Myocyte (in vitro differentiated cells): Measurements from ENCODE around the gene AMD1. TPM values are rescaled to one million over a fixed set of nuclear protein-coding genes. Genes with fewer than 3 reads are reported as not detected.
"Not testable (repeated sequence)": the region's sequence is repeated elsewhere in the genome, so short reads cannot be mapped to it uniquely, and the experiment has no call there.

Source experiments
- DNase-seq: peaks from one replicate; pipeline ENCODE4 v3.0.0-alpha.2; 2012; ENCODE audit warnings: low read depth
- polyA plus RNA-seq: library from polyadenylated mRNA; unstranded; fragments of >200 nt; gene quantifications from one replicate; pipeline ENCODE4 v1.2.1, GENCODE V29; 2012; ENCODE audit warnings: missing spikeins
- total RNA-seq: library from RNA; depleted of rRNA; stranded (reverse); fragments of >200 nt; gene quantifications from 2 replicates; pipeline ENCODE4 v1.2.3, GENCODE V29; 2014

Gene AMD1
- total RNA-seq, result 86.2 and 97.2 TPM in 2 replicates
- 14.2 TPM for polyA plus RNA-seq

DNA sequence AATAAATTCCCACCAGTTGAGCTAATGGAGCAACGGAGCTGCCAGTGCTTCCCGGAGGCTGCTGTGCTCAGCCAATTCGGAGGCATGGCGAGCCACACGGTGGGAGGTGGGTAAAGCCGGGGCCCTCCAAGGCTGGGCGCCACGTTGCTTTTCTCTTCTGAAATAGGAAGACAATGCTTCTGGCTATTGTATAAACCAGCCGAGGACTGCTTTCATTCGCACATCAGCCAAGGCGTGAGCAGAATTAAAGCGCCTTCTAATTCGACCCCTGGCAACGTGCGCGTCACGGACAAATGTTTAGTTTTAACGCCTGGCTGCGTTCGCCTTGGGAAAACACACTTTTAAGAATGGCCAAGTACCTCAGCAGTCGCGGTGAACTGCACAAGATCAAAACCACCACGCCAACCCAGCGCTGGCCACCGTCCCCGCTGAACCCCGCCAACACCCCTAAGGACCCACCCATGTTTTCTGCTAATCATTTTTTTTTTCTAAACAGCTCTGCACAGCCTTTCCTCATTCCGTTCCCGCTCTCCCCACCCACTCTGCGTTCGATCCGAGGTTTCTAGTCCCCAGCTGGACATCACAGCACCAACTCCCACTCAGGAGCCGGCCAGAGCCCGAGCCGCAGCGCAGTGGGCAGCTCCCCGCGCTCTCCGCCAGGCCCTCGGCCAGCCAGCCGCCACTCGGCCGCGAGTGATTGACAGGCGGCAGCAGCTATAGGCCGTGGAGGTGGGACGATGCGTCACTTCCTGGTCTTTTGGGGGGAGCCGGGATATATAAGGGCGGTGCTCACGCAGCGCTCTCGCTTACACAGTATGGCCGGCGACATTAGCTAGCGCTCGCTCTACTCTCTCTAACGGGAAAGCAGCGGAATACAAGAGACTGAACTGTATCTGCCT, at the start of gene AMD1:
TSS of gene AMD1 (plus strand) at position 805 of the 899 bp plus-strand sequence. CDS start 321 bp downstream, outside the sequence.
- DNase-seq, result peak; percentile 98

DNA sequence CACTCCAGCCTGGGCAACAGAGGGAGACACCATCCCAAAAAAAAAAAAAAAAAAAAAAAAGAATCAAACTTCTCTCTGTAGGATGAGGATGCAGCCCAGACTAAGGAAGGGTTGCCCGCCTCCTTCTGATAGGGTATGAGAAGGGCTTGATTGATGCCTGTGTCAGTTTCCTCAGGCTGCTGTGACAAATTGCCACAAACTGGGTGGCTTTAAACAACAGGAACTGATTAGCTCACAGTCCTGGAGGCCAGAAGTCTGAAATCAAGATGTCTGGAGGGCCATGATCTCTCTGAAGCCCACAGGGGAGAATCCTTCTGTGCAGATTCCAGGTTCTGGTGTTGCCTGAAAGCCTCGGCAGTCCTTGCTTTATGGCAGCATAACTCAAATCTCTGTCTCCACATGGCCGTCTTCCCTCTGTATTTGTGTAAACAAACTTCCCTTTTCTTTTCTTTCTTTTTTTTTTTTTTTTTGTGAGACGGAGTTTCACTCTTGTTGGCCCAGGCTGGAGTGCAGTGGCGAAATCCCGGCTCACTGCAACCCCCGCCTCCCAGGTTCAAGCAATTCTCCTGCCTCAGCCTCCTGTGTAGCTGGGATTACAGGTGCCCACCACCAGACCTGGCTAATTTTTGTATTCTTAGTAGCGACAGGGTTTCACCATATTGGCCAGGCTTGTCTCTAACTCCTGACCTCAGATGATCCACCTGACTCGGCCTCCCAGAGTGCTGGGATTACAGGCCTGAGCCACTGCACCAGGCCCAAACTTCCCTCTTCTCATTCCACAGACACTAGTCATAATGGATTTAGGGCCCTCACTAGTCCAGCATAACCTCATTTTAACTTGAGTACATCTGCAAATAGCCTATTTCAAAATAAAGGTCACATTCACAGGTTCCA, 48.1 kb upstream of the AMD1 start:
- DNase-seq, result no peak

DNA sequence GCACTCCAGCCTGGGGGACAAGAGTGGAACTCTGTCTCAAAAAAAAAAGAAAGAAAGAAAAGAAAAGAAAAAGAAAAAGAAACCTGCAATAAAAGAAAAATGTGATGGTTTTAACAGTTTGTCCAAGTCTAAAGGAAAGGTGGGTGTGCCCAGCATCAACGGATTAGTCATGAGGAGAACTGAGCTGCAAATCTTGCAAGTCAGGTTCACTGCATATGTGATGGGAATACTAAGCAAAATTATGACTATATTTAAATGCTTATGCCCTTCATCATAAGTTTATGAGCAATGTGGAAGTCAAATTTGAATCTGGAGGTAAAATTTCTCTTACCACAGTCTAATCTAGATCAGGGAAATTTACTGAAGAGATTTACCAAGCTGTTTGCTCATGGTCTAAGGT, 46.2 kb upstream of the AMD1 start:
- no peak for DNase-seq

DNA sequence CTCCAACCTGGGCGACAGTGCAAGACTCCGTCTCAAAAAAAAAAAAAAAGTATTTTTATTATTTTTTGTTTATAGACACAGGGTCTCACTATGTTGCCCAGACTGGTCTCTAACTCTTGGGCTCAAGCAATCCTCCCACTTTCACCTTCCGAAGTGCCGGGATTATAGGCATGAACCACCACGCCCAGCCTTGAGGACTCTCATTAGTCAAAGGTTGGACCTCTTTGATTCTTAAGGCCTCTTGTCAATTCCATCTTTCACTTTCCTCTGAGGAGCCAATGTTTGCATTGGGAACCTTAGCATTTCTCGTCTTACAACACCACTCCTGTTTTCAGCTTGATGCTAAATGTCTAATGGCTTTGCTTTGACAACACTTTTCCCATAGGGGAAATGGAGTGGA, 43.2 kb upstream of the AMD1 start:
- DNase-seq, result no peak

DNA sequence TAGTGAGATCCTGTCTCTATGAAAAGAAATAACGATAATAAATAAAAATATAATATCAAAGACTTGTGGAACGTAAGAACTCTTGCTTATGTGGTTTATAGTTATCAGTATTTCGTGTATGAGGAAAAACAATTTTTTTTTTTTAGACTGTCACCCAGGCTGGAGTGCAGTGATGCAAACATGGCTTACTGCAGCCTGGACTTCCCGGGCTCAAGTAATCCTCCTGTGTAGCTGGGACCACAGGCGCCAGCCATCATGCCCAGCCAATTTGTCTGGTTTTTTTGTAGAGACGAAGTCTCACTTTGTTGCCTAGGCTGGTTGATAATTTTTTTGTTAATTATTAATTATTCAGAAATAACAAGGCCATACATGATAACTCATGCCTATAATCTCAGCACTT, 40.8 kb upstream of the AMD1 start:
- DNase-seq, result no peak

DNA sequence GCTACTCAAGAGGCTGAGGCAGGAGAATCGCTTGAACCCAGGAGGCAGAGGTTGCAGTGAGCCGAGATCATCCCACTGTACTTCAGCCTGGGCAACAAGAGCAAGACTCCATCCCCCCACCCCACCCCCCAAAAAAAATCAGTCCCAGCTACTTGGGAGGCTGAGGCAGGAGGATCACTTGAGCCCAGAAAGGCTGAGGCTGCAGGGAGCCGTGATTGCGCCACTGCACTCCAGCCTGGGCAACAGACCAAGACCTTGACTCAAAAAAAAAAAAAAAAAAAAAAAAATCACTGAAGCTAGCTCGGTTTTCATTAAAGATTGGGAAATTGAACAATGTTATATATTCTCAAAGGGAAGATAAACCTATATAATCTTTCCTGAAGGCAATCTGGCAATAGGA, 38.8 kb upstream of the AMD1 start:
- not testable (repeated sequence) for DNase-seq

DNA sequence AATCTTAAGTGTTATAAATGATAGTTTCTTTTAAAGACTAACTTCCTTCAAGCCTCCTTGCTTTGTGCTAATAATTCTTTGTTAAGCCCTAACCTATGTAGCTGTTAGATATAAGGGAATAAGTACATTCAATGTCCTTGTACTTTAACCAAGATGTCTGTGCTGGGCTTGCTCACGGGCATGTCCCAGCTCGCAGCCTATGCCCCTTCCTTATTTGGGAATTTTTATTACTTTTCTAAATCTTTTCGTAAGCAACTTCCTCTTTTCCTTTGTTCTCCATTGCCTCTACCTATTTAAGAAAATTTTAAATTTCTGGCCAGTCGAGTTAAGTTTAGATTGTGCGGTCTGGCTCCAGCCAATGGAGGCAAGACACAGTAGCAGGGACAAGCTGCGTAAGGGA, 33.3 kb upstream of the AMD1 start:
- no peak for DNase-seq

DNA sequence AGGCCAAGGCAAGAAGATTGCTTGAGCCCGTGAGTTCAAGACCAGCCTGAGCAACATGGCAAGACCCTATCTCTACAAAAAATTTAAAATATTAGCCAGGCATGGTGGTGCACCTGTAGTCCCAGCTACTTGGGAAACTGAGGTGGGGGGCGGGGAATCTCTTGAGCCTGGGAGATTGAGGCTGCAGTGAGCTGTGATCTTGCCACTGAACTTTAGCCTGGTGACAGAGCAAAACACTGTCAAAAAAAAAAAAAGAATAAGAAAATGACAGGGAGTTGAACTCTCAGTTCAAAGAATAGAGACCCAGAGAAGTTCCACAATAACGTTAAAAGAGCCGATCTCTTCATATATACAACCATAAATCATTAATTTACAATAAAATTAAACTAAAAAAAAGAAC, 24.8 kb upstream of the AMD1 start:
- DNase-seq, result no peak

DNA sequence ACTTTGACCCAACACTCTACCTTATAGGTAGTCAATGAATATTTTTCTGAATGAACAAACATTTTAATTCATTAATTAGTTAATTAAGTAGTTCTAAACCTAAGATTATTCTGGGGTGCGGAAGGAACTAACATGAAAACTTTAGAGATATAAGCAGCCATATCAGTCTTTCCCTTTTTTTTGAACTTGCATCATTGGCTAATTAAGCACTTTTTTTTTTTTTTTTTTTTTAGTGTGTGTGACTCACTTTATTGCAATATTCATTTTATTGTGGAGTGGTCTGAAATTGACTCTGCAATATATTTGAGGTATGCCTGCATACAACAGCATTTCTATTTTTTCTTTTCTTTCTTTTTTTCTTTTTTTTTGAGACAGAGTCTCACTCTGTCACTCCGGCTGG, 21.8 kb upstream of the AMD1 start:
- no peak for DNase-seq

DNA sequence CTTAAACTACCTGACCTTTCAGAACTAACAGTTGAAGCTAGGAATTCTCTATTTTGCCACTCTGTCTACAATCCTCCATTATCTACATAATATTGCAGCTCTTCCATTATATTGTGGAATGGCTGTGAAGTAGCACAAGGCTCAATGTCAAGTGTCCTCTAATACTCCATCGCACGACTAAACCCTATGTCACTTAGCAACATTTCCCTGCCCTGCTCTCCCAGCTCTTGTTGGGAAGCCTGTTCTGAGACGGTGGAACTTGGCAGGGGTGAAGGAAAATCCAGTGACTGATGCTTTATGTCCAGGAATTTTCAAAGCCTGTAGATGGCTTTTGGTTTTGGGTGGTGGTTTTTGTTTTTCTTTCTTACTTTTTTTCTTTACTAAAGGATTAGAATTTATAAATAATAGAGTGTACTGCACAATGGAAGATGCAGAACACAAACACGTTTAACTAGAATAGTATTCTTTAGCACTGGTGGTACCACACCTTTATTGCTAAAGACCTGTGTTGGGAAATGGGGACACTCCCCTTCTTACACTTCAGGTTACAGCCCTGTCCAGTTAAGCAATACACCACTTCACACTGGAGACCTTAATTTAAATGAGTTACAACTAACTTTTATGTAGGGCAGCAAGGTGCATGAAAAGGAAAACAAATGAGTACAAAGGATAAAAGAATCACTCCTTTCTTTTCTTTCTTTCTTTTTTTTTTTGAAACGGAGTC, 20.7 kb upstream of the AMD1 start:
- DNase-seq, result no peak

DNA sequence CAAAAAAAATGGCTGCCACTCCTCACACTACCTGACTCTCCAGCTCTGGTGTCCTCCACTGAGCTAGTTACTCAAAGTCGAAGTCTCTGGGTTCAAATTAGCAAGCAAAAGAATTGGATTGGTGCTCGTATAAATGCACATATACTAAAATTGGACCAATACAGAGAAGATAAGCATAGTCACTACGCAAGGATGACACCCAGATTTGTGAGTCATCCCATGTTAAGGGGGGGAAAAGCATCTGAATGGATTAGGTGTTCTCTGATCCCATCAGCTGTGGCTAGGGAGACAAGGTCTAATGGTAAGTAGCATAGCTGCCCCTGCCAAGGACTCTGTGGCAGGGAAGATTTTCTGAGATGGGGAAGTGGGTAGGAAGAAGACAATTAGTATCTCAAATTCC, 18.3 kb upstream of the AMD1 start:
- DNase-seq, result no peak

DNA sequence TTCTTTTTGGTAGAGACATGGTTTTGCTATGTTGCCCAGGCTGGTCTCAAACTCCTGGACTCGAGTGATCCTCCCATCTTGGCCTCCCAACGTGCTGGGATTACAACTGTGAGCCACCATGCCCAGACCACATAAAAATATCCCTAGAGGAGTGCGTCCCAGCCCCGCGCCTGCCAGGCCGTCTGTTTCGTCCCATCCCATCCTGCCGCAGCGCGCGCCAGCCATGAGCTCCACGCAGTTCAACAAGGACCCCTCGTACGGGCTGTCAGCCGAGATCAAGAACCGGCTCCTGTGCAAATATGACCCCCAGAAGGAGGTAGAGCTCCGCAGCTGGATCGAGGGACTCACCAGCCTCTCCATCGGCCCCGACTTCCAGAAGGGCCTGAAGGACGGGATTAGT, 16.6 kb upstream of the AMD1 start:
- no peak for DNase-seq

DNA sequence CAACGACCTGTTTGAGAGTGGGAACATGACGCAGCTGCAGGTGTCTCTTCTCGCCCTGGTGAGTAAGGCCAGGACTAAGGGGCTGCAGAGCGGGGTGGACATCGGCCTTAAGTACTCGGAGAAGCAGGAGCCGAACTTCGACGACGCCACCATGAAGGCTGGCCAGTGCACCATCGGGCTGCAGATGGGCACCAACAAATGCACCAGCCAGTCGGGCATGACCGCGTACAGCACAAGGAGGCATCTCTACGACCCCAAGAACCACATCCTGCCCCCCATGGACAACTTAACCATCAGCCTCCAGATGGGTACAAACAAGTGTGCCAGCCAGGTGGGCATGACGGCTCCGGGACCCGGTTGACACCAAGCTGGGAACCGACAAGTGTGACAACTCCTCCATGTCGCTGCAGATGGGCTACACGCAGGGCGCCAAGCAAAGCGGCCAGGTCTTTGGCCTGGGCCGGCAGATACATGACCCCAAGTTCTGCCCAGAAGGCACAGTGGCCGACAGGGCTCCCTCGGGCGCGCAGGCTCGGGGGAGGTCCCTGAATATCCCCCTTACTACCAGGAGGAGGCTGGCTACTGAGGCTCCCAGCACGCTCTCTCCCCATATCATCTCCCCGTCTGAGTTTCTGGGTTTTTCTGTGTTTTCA, 15.9 kb upstream of the AMD1 start:
- no peak for DNase-seq

DNA sequence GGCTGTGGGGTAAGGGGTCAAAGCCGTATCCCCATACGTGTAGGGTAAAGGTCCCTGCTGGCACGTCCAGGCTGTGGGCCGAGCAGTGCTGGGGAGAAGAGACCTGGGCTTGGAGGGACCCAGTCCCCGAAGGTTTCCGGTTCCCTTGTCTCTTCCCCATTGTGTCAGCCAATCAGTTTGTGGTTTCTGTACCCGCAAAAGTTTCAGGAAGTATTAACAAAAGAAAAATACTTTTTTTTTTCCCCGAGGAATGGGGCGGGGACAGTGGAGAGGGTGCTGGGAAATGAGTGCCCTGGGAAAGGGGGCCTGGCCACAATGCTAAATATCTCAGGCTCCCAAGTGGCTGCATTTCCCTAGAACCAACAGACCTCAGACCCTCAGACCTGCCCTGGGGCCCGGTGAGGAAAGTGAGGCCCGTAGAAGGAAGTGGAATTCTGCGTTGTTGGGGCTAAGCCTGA, 15.2 kb upstream of the AMD1 start:
- no peak for DNase-seq

DNA sequence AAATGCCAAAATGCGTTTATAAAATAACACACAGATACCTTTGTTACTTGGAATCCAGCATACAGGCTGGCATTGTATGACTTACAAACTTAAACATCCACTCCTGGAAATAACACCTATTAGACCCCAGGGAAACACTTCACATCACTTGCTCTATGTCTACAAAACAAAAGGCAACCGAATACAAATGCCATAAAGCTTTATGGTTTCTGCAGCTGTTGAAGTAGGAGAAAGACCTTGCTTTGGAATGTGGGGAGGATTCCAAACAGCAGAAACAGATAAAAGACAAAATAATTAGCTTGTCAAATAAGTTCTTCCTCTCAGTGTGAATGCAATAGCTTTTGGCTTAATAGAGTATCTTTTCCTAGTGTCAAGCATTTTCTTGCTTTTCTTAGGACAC, 9.8 kb upstream of the AMD1 start:
- DNase-seq, result peak; percentile 37

DNA sequence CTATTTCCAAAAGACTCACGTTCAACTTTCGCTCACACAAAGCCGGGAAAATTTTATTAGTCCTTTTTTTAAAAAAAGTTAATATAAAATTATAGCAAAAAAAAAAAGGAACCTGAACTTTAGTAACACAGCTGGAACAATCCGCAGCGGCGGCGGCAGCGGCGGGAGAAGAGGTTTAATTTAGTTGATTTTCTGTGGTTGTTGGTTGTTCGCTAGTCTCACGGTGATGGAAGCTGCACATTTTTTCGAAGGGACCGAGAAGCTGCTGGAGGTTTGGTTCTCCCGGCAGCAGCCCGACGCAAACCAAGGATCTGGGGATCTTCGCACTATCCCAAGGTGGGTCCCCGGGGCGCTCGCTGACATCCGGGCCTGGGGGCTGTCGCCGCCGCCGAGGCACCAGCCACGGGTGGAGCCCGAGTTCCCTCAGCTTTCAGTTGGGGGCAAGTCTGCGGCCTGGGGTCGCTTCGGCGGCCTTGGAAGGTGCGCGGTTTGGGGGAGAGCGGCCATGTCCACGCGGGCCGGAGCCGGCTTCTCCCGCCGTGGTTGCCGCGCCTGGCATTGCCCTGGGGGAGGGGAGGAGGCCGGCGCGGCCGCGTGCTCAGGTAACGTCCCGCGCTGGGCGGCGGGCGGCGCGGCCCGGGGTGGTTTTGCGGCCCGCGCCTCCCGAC, 429 bp downstream of the AMD1 start:
- no peak for DNase-seq

DNA sequence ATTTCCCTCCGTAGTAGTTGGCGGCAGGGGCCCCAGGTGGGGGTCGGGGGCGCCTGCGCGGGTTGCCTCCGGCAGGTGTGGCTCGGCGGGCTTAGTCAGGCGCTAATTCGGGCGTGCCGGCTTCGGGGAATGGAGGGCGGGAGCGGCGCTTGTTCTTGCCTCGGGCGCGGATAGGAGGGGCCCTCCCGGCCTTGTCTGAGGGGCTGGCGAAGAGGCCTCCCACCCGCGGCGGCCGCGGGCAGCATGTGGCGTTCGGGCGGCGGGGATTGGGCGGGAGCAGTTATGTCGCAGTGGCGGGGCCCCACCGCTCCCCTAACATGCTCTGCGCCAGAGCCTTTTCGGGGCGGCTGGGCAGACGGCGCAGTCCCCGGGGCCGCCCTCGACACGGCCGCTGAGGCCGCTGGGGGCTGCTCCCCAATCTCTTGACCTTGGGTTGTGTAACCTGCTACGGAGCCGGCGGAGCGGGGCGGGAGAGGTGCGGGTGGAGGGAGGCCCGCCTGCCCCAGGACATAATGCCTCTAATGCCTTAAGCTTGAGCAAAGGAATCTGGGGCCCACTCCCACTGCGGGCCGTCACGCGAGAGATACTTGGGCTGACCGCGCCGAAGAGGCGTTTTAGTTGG, 1.1 kb downstream of the AMD1 start:
- DNase-seq, result peak; percentile 72

DNA sequence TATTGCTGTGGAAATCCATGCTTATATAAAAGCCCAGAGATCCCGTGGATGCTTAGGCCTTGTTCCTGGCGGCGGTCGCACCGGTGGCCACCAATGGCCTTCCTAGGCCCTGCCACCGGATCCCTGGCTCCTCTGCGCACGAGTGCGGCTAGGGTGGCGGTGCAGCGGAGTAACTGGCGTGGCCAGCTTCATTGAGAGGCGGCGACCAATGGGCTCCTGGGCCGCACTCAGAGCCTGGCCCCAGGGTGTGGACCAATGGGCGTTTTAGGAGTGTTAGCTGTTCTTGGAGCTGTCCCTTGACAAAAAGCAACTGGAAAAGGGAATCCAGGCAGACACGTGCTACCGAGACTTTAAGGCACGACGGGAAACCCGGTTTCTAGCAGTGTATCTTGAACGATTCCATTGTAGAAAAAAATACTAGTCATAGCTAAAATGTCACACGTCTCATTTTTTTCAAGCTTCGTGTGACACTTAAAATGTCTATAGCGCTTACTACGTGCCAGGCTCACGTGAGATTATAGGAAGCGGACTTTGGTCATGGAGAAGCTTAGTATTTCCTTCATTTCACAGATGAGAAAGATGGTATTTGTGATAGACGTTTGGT, 1.7 kb downstream of the AMD1 start:
- peak; percentile 95 for DNase-seq

DNA sequence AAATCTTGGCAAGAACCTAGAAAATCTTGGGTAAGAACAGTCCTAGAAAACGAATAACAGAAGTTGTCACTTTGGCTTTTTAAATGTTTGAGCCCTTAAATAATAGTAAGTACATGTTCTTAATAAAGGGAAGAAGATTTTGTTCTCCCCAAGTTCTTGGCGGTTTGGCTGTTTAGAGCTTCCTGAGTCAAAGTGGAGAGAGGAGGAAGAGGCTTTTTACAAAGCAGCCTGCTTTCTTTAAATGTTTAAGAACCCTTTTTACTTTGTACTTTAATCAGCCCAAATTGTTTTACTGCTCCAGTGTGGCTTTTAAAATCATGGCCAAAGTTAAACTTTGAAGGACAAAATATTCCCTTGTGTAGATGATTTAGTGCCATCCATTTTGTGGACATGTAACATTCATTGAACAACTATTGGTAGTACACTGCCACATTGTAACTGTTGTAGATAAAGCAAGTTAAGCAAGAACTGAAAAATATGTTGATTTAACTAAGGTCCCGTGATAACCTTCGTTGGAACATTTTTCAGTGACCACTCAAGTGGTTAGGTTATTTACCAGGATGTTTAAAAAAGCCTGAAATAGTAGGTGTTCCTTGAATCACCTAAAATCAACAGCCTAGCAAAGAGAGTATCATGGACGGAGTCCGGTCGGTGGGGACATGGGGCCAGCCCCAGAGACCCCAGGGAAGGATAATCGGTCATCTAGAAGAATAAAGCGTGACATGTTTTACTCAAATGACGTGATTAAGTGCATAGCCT, 2.4 kb downstream of the AMD1 start:
- DNase-seq, result no peak
